Gastrocnemius medialis (tissue), 4 donors: Measurements from ENCODE around the gene ISM2.

Experiments
- CTCF ChIP-seq, 5 experiments: fragments of 450-650 bp in 3 of 5; fragments of 200-600 bp in 2 of 5; sonication (generic) in 2 of 5; IDR thresholded peaks in 4 of 5; conservative IDR thresholded peaks in 1 of 5; 1 replicate in 4 of 5; 2 replicates in 1 of 5; pipeline ENCODE4 v1.5.1; 2016 to 2019; ENCODE audit warnings: antibody characterized with exemption in 5 of 5, mild to moderate bottlenecking in 3 of 5, moderate library complexity in 3 of 5
- POLR2A ChIP-seq, 2 donors: fragments of 450-650 bp; IDR thresholded peaks; one replicate each; pipeline ENCODE4 v1.6.1; 2017; ENCODE audit warnings: antibody characterized with exemption in 2 of 2, mild to moderate bottlenecking in 2 of 2, moderate library complexity in 2 of 2

- TF ChIP-seq CTCF (IDR thresholded peaks at IDR 0.05 in 4 of 5, conservative IDR thresholded peaks at IDR 0.05 in 1 of 5) (no peak), POLR2A (IDR thresholded peaks at IDR 0.05) (no peak)
Observed at GRCh38 chr14:77541905-77542304, 43.3 kb upstream of the ISM2 start.
